ENCODE results near the gene PAK1. TPM values are rescaled to one million over a fixed set of nuclear protein-coding genes. Genes with fewer than 3 reads are reported as not detected.

PAK1 gene
- polyA plus RNA-seq (2011; rRNA removed) (60.1 and 70.3 TPM in 2 replicates), polyA minus RNA-seq (2011; rRNA and poly(A)+ RNA removed) (76.2 and 99.0 TPM in 2 replicates)

GRCh38 chr11:77473801-77474683 is at the start of gene PAK1:
Gene PAK1, minus strand, starts transcription at chr11:77474094. Its CDS starts 81,574 bp downstream, at chr11:77392520.
- peak; percentile 34 for DNase-seq (ENCODE audit: low read depth, low spot score)
- ChIA-PET CTCF (no interaction called here), POLR2A (no interaction called here)
- H3K27ac ChIP-seq (ENCODE audit: low read depth, low read length), result no peak within 1 kb of the TSS
- no peaks in the 10 kb centered on the region for H3K9me3 ChIP-seq (ENCODE audit: control insufficient read depth, insufficient read depth, low read length)
- peak within 1 kb of the TSS; percentile 67 for H3K4me3 ChIP-seq (ENCODE audit: low read depth, low read length)
- peaks cover 29% of the 10 kb centered on the region for H3K27me3 ChIP-seq (ENCODE audit: control insufficient read depth, insufficient read depth, low read length)
- peak; percentile 30 for TF ChIP-seq CTCF (IDR thresholded peaks at IDR 0.05; ENCODE audit: low read depth, low read length)

GRCh38 chr11:77522215-77522614 is 48.3 kb upstream of the PAK1 start:
- no peak for DNase-seq (ENCODE audit: low read depth, low spot score)
- no peak overlapping the region for H3K27ac ChIP-seq (ENCODE audit: low read depth, low read length)
- no peak overlapping the region for H3K4me3 ChIP-seq (ENCODE audit: low read depth, low read length)
- ChIA-PET POLR2A (no interaction called here), CTCF (no interaction called here)
- no peaks in the 10 kb centered on the region for H3K9me3 ChIP-seq (ENCODE audit: control insufficient read depth, insufficient read depth, low read length)
- no peaks in the 10 kb centered on the region for H3K27me3 ChIP-seq (ENCODE audit: control insufficient read depth, insufficient read depth, low read length)
- no peak for TF ChIP-seq CTCF (IDR thresholded peaks at IDR 0.05; ENCODE audit: low read depth, low read length)

- Histone ChIP-seq H3K4me3 (ENCODE audit: low read depth, low read length) (no peak overlapping the region), H3K27me3 (ENCODE audit: control insufficient read depth, insufficient read depth, low read length) (no peaks in the 10 kb centered on the region), H3K9me3 (ENCODE audit: control insufficient read depth, insufficient read depth, low read length) (no peaks in the 10 kb centered on the region), H3K27ac (ENCODE audit: low read depth, low read length) (no peak overlapping the region)
- ChIA-PET CTCF (no interaction called here), POLR2A (no interaction called here)
- DNase-seq (ENCODE audit: low read depth, low spot score), result no peak
- no peak for TF ChIP-seq CTCF (IDR thresholded peaks at IDR 0.05; ENCODE audit: low read depth, low read length)
Observed at GRCh38 chr11:77519847-77520246, 46.0 kb upstream of the PAK1 start.

GRCh38 chr11:77518471-77518870 is 44.6 kb upstream of the PAK1 start:
- Histone ChIP-seq H3K27me3 (ENCODE audit: control insufficient read depth, insufficient read depth, low read length) (no peaks in the 10 kb centered on the region), H3K9me3 (ENCODE audit: control insufficient read depth, insufficient read depth, low read length) (no peaks in the 10 kb centered on the region), H3K4me3 (ENCODE audit: low read depth, low read length) (no peak overlapping the region), H3K27ac (ENCODE audit: low read depth, low read length) (no peak overlapping the region)
- DNase-seq (ENCODE audit: low read depth, low spot score), result no peak
- ChIA-PET CTCF (no interaction called here), POLR2A (no interaction called here)
- no peak for TF ChIP-seq CTCF (IDR thresholded peaks at IDR 0.05; ENCODE audit: low read depth, low read length)

GRCh38 chr11:77517753-77518152 is 43.9 kb upstream of the PAK1 start:
- H3K27ac ChIP-seq (ENCODE audit: low read depth, low read length), result no peak overlapping the region
- CTCF ChIA-PET, result no interaction called here
- no peaks in the 10 kb centered on the region for H3K27me3 ChIP-seq (ENCODE audit: control insufficient read depth, insufficient read depth, low read length)
- no peak for DNase-seq (ENCODE audit: low read depth, low spot score)
- no peak overlapping the region for H3K4me3 ChIP-seq (ENCODE audit: low read depth, low read length)
- no peak for TF ChIP-seq CTCF (IDR thresholded peaks at IDR 0.05; ENCODE audit: low read depth, low read length)
- POLR2A ChIA-PET, result no interaction called here
- H3K9me3 ChIP-seq (ENCODE audit: control insufficient read depth, insufficient read depth, low read length), result no peaks in the 10 kb centered on the region
